ENCODE data around the gene TYRO3.

DNA sequence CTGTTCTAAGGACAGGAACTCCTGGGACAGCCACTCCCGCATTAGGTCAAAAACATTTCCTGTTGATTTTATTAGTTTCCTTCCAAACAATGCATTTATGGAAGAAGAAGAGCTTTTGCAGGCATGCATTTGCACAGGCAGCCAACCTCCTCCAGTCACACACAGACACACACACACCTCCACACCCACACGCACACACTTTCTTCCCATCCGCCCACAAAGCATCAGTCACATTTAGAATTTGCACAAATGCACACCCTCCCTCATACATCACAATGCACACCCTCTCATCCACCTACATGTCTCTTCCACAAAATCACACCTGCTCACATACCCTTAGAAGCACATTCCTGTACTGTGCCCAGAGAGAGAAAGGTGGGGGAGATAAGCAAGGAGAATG is 4.1 kb upstream of the TYRO3 start:
- TF ChIP-seq, protein P1, sequence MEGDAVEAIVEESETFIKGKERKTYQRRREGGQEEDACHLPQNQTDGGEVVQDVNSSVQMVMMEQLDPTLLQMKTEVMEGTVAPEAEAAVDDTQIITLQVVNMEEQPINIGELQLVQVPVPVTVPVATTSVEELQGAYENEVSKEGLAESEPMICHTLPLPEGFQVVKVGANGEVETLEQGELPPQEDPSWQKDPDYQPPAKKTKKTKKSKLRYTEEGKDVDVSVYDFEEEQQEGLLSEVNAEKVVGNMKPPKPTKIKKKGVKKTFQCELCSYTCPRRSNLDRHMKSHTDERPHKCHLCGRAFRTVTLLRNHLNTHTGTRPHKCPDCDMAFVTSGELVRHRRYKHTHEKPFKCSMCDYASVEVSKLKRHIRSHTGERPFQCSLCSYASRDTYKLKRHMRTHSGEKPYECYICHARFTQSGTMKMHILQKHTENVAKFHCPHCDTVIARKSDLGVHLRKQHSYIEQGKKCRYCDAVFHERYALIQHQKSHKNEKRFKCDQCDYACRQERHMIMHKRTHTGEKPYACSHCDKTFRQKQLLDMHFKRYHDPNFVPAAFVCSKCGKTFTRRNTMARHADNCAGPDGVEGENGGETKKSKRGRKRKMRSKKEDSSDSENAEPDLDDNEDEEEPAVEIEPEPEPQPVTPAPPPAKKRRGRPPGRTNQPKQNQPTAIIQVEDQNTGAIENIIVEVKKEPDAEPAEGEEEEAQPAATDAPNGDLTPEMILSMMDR (IDR thresholded peaks at IDR 0.05), result no peak
- no peak for TF ChIP-seq EZH2 (IDR thresholded peaks at IDR 0.05; ENCODE audit: borderline replicate concordance, insufficient read depth, low read depth, low read length, poor library complexity, severe bottlenecking)
